ENCODE measurements around the gene DHRS7B. TPM values are rescaled to one million over a fixed set of nuclear protein-coding genes. Genes with fewer than 3 reads are reported as not detected.
A peak's percentile ranks its signal among the peaks of the same experiment; 100 is the strongest.

The DHRS7B gene
- total RNA-seq, 1 donor from 2014 or later = 19.9 TPM

DNA sequence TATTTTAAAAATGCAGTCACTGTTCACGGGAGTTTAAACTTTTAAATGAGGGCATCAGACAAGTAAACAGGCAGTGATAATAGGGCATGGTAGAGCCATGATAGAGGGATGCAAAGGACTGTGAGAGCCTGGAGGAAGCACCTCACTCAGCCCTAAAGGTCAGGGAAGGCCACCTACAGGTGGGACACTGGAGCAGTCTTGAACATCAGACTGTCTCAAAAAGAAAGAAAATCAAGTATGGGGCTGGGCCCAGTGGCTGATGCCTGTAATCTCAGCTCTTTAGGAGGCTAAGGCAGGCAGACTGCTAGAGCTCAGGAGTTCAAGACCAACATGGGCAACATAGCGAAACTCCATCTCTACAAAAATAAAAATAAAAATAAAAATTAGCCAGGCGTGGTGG is 31.0 kb upstream of the DHRS7B start:
- no peak overlapping the region for H3K27ac Mint-ChIP-seq
- peaks cover 6% of the 10 kb centered on the region for H3K4me1 Mint-ChIP-seq (ENCODE audit: low read depth)
- no peaks in the 10 kb centered on the region for H3K9me3 Mint-ChIP-seq (ENCODE audit: low read depth)
- H3K36me3 Mint-ChIP-seq (ENCODE audit: insufficient read depth) = no peaks in the 10 kb centered on the region
- TF ChIP-seq, protein P1, sequence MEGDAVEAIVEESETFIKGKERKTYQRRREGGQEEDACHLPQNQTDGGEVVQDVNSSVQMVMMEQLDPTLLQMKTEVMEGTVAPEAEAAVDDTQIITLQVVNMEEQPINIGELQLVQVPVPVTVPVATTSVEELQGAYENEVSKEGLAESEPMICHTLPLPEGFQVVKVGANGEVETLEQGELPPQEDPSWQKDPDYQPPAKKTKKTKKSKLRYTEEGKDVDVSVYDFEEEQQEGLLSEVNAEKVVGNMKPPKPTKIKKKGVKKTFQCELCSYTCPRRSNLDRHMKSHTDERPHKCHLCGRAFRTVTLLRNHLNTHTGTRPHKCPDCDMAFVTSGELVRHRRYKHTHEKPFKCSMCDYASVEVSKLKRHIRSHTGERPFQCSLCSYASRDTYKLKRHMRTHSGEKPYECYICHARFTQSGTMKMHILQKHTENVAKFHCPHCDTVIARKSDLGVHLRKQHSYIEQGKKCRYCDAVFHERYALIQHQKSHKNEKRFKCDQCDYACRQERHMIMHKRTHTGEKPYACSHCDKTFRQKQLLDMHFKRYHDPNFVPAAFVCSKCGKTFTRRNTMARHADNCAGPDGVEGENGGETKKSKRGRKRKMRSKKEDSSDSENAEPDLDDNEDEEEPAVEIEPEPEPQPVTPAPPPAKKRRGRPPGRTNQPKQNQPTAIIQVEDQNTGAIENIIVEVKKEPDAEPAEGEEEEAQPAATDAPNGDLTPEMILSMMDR (IDR thresholded peaks at IDR 0.05; ENCODE audit: unreplicated experiment) = no peak
- H3K4me3 Mint-ChIP-seq (ENCODE audit: low read depth) = no peak overlapping the region
- H3K27me3 Mint-ChIP-seq = no peaks in the 10 kb centered on the region
- DNase-seq (ENCODE audit: low spot score, unreplicated experiment) = no peak

DNA sequence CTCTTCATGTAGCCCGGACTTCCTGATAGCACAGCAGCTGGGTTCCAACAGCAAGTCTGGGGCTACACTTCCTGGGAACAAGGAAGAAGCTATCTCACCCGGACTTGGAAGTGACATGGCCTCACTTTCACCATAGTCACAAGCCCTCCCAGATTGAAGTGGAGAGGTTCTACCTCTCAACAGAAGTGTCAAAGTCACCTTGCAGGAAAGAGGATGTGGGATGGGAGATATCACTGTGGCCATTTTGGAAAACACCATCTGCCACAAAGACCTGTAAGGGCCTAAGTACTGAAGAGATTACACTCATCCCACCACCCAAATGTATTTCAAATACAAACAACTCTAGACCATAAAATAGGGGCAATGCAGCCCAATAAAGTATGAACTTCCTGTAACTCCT is 29.9 kb upstream of the DHRS7B start:
- TF ChIP-seq, protein P1 (IDR thresholded peaks at IDR 0.05; ENCODE audit: unreplicated experiment) = no peak
- Mint-ChIP-seq H3K27me3 (no peaks in the 10 kb centered on the region), H3K36me3 (ENCODE audit: insufficient read depth) (no peaks in the 10 kb centered on the region), H3K4me1 (ENCODE audit: low read depth) (peaks cover 6% of the 10 kb centered on the region), H3K27ac (no peak overlapping the region), H3K9me3 (ENCODE audit: low read depth) (no peaks in the 10 kb centered on the region), H3K4me3 (ENCODE audit: low read depth) (no peak overlapping the region)
- DNase-seq (ENCODE audit: low spot score, unreplicated experiment) = no peak

DNA sequence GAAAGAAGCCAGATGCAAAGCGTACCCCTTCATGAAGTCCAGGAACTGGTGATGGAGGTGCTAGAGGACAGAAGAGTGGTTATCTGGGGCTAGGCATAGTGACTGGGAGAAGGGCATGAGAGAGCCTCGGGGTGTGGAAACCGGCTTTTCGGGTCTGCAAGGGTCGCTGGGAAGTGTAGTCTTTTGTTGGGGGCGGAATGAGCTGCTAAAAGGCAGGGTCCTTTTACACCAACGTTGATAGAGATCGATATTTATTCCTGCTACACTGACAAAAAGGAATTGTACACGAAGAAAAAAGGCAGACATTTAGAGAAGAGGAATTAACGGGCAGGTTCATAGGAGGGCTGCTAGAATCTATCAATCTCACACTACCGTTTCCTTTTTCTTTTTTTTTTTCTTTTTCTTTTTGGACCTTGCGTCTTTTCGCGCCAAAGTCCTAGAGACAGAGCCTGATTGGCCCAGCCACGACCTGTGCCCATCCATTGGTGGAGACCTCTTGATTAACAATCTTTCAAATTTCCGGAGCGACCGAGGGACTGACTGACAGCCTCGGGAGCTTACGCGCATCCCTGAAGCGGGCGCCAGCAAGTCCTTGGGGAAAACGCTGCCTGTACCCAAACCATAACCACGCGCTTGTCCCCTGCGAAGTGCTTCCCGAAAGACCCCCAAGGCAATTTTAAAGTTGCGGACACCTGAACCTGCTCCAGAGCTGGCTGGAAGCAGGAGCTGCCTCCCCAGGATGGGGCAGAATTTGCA is 27.7 kb upstream of the DHRS7B start:
- Mint-ChIP-seq H3K27ac (peak overlapping the region; percentile 94), H3K27me3 (no peaks in the 10 kb centered on the region), H3K4me3 (ENCODE audit: low read depth) (peak overlapping the region; percentile 82), H3K9me3 (ENCODE audit: low read depth) (no peaks in the 10 kb centered on the region), H3K4me1 (ENCODE audit: low read depth) (peaks cover 6% of the 10 kb centered on the region), H3K36me3 (ENCODE audit: insufficient read depth) (no peaks in the 10 kb centered on the region)
- peak; percentile 44 for DNase-seq (ENCODE audit: low spot score, unreplicated experiment)
- TF ChIP-seq, protein P1 (IDR thresholded peaks at IDR 0.05; ENCODE audit: unreplicated experiment) = no peak

DNA sequence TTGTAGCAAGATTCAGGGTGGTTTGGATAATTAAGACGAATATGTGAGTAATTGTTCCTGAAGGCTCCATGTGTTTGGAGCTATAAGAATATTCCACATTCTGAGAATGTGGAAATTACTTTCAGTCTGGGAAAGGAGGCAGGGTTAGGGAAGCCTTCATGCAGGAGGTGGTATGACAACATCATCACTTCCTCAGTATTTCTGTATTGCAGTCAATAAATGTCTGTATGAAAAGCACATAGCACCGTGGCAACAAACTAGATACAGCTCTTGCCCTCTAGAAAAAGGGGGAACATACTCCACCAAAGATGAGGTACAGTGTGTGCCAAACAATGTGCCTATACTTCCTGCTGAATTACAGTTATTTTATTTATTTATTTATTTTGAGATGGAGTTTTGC is 26.1 kb upstream of the DHRS7B start:
- Mint-ChIP-seq H3K9me3 (ENCODE audit: low read depth) (no peaks in the 10 kb centered on the region), H3K36me3 (ENCODE audit: insufficient read depth) (no peaks in the 10 kb centered on the region), H3K27me3 (no peaks in the 10 kb centered on the region), H3K4me1 (ENCODE audit: low read depth) (peaks cover 6% of the 10 kb centered on the region), H3K27ac (no peak overlapping the region), H3K4me3 (ENCODE audit: low read depth) (no peak overlapping the region)
- TF ChIP-seq, protein P1 (IDR thresholded peaks at IDR 0.05; ENCODE audit: unreplicated experiment) = no peak
- no peak for DNase-seq (ENCODE audit: low spot score, unreplicated experiment)

DNA sequence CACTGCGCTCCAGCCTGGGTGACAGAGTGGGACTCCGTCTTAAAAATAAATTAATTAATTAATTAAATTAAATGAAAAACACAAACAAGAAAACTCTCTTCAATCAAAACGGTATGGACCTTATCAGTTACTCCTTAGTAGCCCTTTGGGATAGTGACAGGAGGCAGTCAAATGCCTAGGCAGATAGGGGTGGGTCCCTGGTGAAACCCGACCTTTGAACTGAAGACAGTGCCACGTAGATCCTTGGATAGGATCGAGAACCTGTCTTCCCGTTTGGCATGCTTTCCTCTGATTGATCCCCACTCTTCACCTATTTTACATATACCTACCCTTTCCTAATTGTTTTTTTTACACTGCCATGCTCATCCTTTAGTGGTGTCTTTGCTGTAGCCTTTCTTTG is 22.2 kb upstream of the DHRS7B start:
- peaks cover under 1% of the 10 kb centered on the region for H3K4me1 Mint-ChIP-seq (ENCODE audit: low read depth)
- H3K27me3 Mint-ChIP-seq = no peaks in the 10 kb centered on the region
- H3K9me3 Mint-ChIP-seq (ENCODE audit: low read depth) = no peaks in the 10 kb centered on the region
- no peak overlapping the region for H3K27ac Mint-ChIP-seq
- no peak overlapping the region for H3K4me3 Mint-ChIP-seq (ENCODE audit: low read depth)
- H3K36me3 Mint-ChIP-seq (ENCODE audit: insufficient read depth) = no peaks in the 10 kb centered on the region
- TF ChIP-seq, protein P1 (IDR thresholded peaks at IDR 0.05; ENCODE audit: unreplicated experiment) = no peak
- DNase-seq (ENCODE audit: low spot score, unreplicated experiment) = no peak
